Smooth muscle cell (in vitro differentiated cells): Measurements from ENCODE around the gene STBD1. TPM values are rescaled to one million over a fixed set of nuclear protein-coding genes. Genes with fewer than 3 reads are reported as not detected.
"Not testable (repeated sequence)": the region's sequence is repeated elsewhere in the genome, so short reads cannot be mapped to it uniquely, and the experiment has no call there.

Source experiments
- DNase-seq: peaks from one replicate; lab custom pipeline; 2025; ENCODE audit not compliant: unreplicated experiment; lab: John Stamatoyannopoulos, UW
- H2AFZ ChIP-seq: fragments of 200-600 bp; sonication (generic); 2 replicates; pipeline ENCODE4 v1.6.0; 2016; ENCODE audit warnings: antibody characterized with exemption, low read depth, mild to moderate bottlenecking
- H3F3A ChIP-seq: fragments of 200-600 bp; sonication (generic); 2 replicates; pipeline ENCODE4 v1.6.0; 2017; ENCODE audit warnings: antibody characterized with exemption, low read depth
- H3K27ac ChIP-seq: fragments of 200-600 bp; sonication (generic); 2 replicates; pipeline ENCODE4 v1.5.1; 2016; ENCODE audit warnings: low read depth, mild to moderate bottlenecking
- H3K27me3 ChIP-seq: fragments of 200-600 bp; sonication (generic); 2 replicates; pipeline ENCODE4 v1.6.1; 2016; ENCODE audit warnings: low read depth, mild to moderate bottlenecking
- H3K36me3 ChIP-seq: fragments of 200-600 bp; sonication (generic); 2 replicates; pipeline ENCODE4 v1.5.1; 2016; ENCODE audit warnings: low read depth
- H3K4me1 ChIP-seq: fragments of 200-600 bp; sonication (generic); 2 replicates; pipeline ENCODE4 v1.5.1; 2016; ENCODE audit warnings: low read depth
- H3K4me2 ChIP-seq: fragments of 200-600 bp; sonication (generic); 2 replicates; pipeline ENCODE4 v1.6.0; 2016; ENCODE audit warnings: mild to moderate bottlenecking
- H3K4me3 ChIP-seq: fragments of 200-600 bp; sonication (generic); 2 replicates; pipeline ENCODE4 v1.5.1; 2016; ENCODE audit warnings: mild to moderate bottlenecking
- H3K79me2 ChIP-seq: fragments of 200-600 bp; sonication (generic); 2 replicates; pipeline ENCODE4 v1.6.0; 2016; ENCODE audit warnings: low read depth, mild to moderate bottlenecking
- H3K9ac ChIP-seq: fragments of 200-600 bp; sonication (generic); 2 replicates; pipeline ENCODE4 v1.6.0; 2016; ENCODE audit warnings: low read depth
- H3K9me3 ChIP-seq: fragments of 200-600 bp; sonication (generic); replicated peaks from 2 replicates; pipeline ENCODE4 v1.5.1; 2016; ENCODE audit warnings: low read depth
- H4K20me1 ChIP-seq: fragments of 200-600 bp; sonication (generic); 2 replicates; pipeline ENCODE4 v1.6.0; 2016; ENCODE audit warnings: low read depth
- CTCF ChIP-seq: fragments of 200-600 bp; sonication (generic); IDR thresholded peaks from 2 replicates; pipeline ENCODE4 v1.5.1; 2017; ENCODE audit warnings: borderline replicate concordance, mild to moderate bottlenecking, antibody characterized with exemption; ENCODE audit not compliant: insufficient read depth, poor library complexity, severe bottlenecking
- WGBS: methylation state at CpG from one replicate; pipeline ENCODE4 v1.1.7; 2016; ENCODE audit warnings: low lambda C conversion rate; 5-methylcytosine and 5-hydroxymethylcytosine counted together
- polyA plus RNA-seq: library from polyadenylated mRNA; unstranded; fragments of >200 nt; fragmentation: Nextera tagmentation; extraction: Ambion mirVana; gene quantifications from 2 replicates; pipeline ENCODE4 v1.2.1, GENCODE V29; 2016
- small RNA-seq: library from RNA; depleted of rRNA; stranded (forward); fragments of <200 nt; gene quantifications from one replicate; pipeline ENCODE3, GENCODE V24; 2014
- total RNA-seq: library from RNA; depleted of rRNA; stranded (reverse); fragments of >200 nt; gene quantifications from 2 replicates; pipeline ENCODE4 v1.2.3, GENCODE V29; 2014

Gene STBD1
- total and polyA plus RNA-seq, 2 experiments from 2014 or later, result 7.5 to 14.3 TPM

GRCh38 chr4:76354517-76355473 lies 48.3 kb downstream of the STBD1 start:
- H4K20me1 ChIP-seq, result no peaks in the 10 kb centered on the region
- H3K79me2 ChIP-seq, result no peaks in the 10 kb centered on the region
- H3K4me3 ChIP-seq, result no peak overlapping the region
- no peak overlapping the region for H2AFZ ChIP-seq
- no peaks in the 10 kb centered on the region for H3K9me3 ChIP-seq
- H3K36me3 ChIP-seq, result no peaks in the 10 kb centered on the region
- DNase-seq, result no peak
- 81% methylated on average over 9 of the region's 9 CpGs for WGBS
- H3K4me1 ChIP-seq, result no peaks in the 10 kb centered on the region
- no peak overlapping the region for H3K4me2 ChIP-seq
- TF ChIP-seq CTCF, result no peak
- H3K27me3 ChIP-seq, result no peaks in the 10 kb centered on the region
- H3F3A ChIP-seq, result no peaks in the 10 kb centered on the region
- H3K9ac ChIP-seq, result no peak overlapping the region
- H3K27ac ChIP-seq, result no peak overlapping the region

GRCh38 chr4:76357981-76358380 lies 51.4 kb downstream of the STBD1 start:
- Histone ChIP-seq H4K20me1 (no peaks in the 10 kb centered on the region), H3K9me3 (no peaks in the 10 kb centered on the region), H3K4me2 (no peak overlapping the region), H3K79me2 (no peaks in the 10 kb centered on the region), H3K27me3 (no peaks in the 10 kb centered on the region), H3K4me3 (no peak overlapping the region), H3K9ac (no peak overlapping the region), H3F3A (no peaks in the 10 kb centered on the region), H3K4me1 (no peaks in the 10 kb centered on the region), H3K27ac (no peak overlapping the region), H2AFZ (no peak overlapping the region), H3K36me3 (no peaks in the 10 kb centered on the region)
- WGBS, result 57% methylated on average over 2 of the region's 2 CpGs
- no peak for DNase-seq
- no peak for TF ChIP-seq CTCF

- not testable (repeated sequence) for H3K27ac ChIP-seq, H3K36me3 ChIP-seq, H2AFZ ChIP-seq, H3K79me2 ChIP-seq, H3K27me3 ChIP-seq, H3K4me3 ChIP-seq, H3F3A ChIP-seq, H3K4me1 ChIP-seq, H3K9me3 ChIP-seq, H3K4me2 ChIP-seq, H4K20me1 ChIP-seq, DNase-seq, H3K9ac ChIP-seq
These were observed 53.4 kb downstream of the STBD1 start for GRCh38 chr4:76359881-76360466.

Small RNA genes within 50 kb of the gene (small RNA-seq; reads per million reads assigned to genes)
- not detected for gene RNU6-1000P

Other genes starting within 250 kb of the STBD1 start
- not detected in 2 replicates for gene ART3, start 232.0 kb upstream of the STBD1 start, total RNA-seq
- gene ART3, start 232.0 kb upstream of the STBD1 start, polyA plus RNA-seq, result 0.93 and 1.1 TPM in 2 replicates
- 52.6 and 61.7 TPM in 2 replicates for gene NUP54, start 158.3 kb upstream of the STBD1 start, total RNA-seq
- 36.3 and 38.3 TPM in 2 replicates for gene NUP54, start 158.3 kb upstream of the STBD1 start, polyA plus RNA-seq
- 266 and 270 TPM in 2 replicates for gene SCARB2, start 92.9 kb upstream of the STBD1 start, total RNA-seq
- 160 and 162 TPM in 2 replicates for gene SCARB2, start 92.9 kb upstream of the STBD1 start, polyA plus RNA-seq
- gene FAM47E, start 55.0 kb upstream of the STBD1 start, total RNA-seq, result 0.63 and 1.8 TPM in 2 replicates
- gene FAM47E, start 55.0 kb upstream of the STBD1 start, polyA plus RNA-seq, result 0.73 and 3.5 TPM in 2 replicates
- gene CCDC158, start 114.4 kb downstream of the STBD1 start, total RNA-seq, result not detected in 2 replicates
- not detected in 2 replicates for gene CCDC158, start 114.4 kb downstream of the STBD1 start, polyA plus RNA-seq
- 25.2 and 31.9 TPM in 2 replicates for gene SHROOM3, start 128.5 kb downstream of the STBD1 start, total RNA-seq
- 10.0 and 22.3 TPM in 2 replicates for gene SHROOM3, start 128.5 kb downstream of the STBD1 start, polyA plus RNA-seq